ENCODE measurements around the gene MPHOSPH9. TPM values are rescaled to one million over a fixed set of nuclear protein-coding genes. Genes with fewer than 3 reads are reported as not detected.

Gene MPHOSPH9
- total and polyA plus RNA-seq, 4 donors = 4.9 to 51.0 (median 32.7) TPM

DNA sequence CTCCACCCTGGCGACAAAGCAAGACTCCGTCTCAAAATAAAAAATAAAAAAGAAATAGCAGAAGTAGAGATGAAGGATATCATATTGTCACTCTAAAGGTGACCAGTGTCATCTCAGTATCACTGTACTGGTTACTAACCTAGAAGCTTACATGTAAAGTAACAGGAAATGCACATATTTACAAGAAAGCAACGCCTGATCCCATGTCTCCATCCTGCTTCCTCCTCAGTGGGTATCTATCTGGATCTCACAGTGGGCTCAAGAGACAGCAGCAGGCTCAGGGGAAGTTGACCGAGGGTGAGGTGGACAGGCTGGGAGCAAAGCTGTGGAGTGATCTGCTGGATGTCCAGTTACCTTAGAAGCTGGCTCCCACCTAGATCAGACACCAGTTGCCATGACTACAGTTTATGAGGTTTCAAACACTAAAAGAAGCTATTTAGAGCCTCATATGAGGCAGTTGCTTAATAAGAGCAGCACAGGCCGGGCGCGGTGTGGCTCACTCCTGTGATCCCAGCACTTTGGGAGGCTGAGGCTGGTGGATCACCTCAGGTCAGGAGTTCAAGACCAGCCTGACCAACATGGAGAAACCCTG is 10.8 kb upstream of the MPHOSPH9 start:
- H3K27ac ChIP-seq (ENCODE audit: low read depth in 1 of 2, low read length in 2 of 2) = no peak overlapping the region
- H3K27me3 ChIP-seq (ENCODE audit: control insufficient read depth in 4 of 4, insufficient read depth in 4 of 4, low read length in 3 of 4) = no peaks in the 10 kb centered on the region
- no peaks in the 10 kb centered on the region for H3K9me3 ChIP-seq (ENCODE audit: control insufficient read depth in 4 of 4, low read length in 3 of 4)
- TF ChIP-seq, protein P1, sequence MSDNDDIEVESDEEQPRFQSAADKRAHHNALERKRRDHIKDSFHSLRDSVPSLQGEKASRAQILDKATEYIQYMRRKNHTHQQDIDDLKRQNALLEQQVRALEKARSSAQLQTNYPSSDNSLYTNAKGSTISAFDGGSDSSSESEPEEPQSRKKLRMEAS (IDR thresholded peaks at IDR 0.05) = no peak
- TF ChIP-seq FOXA2 (IDR thresholded peaks at IDR 0.05) (no peak), NR2F2 (IDR thresholded peaks at IDR 0.05) (no peak), EGR1 (IDR thresholded peaks at IDR 0.05; ENCODE audit: low read depth in 2 of 2) (no peak), JUND (IDR thresholded peaks at IDR 0.05) (no peak)
- peaks cover 0 to 4% (median 1%) of the 10 kb centered on the region in 4 donors for H3K36me3 ChIP-seq (ENCODE audit: control insufficient read depth in 4 of 4, insufficient read depth in 3 of 4, low read depth in 1 of 4, low read length in 3 of 4)
- H3K4me1 ChIP-seq (ENCODE audit: control insufficient read depth in 4 of 4, insufficient read depth in 4 of 4, low read length in 3 of 4) = peaks cover 0 to 4% (median 0%) of the 10 kb centered on the region in 4 donors
- no peak for DNase-seq (ENCODE audit: low spot score)
- no peak overlapping the region for H3K4me3 ChIP-seq (ENCODE audit: low read depth in 1 of 3, low read length in 3 of 3)
- 77% methylated on average over 7 of the region's 7 CpGs for WGBS
- H3K9ac ChIP-seq (ENCODE audit: low read depth in 1 of 2, low read length in 2 of 2) = no peak overlapping the region

- DNase-seq (ENCODE audit: low spot score) = no peak
- no peak overlapping the region for H3K27ac ChIP-seq (ENCODE audit: low read depth in 1 of 2, low read length in 2 of 2)
- no peaks in the 10 kb centered on the region for H3K27me3 ChIP-seq (ENCODE audit: control insufficient read depth in 4 of 4, insufficient read depth in 4 of 4, low read length in 3 of 4)
- WGBS = 52% methylated on average over 11 of the region's 11 CpGs
- no peak for TF ChIP-seq FOXA1 (IDR thresholded peaks at IDR 0.05)
- TF ChIP-seq GABPA (IDR thresholded peaks at IDR 0.05 in 1 of 2, conservative IDR thresholded peaks at IDR 0.05 in 1 of 2) = no peak
- no peak for TF ChIP-seq ZBTB33 (IDR thresholded peaks at IDR 0.05)
- TF ChIP-seq, protein P2, sequence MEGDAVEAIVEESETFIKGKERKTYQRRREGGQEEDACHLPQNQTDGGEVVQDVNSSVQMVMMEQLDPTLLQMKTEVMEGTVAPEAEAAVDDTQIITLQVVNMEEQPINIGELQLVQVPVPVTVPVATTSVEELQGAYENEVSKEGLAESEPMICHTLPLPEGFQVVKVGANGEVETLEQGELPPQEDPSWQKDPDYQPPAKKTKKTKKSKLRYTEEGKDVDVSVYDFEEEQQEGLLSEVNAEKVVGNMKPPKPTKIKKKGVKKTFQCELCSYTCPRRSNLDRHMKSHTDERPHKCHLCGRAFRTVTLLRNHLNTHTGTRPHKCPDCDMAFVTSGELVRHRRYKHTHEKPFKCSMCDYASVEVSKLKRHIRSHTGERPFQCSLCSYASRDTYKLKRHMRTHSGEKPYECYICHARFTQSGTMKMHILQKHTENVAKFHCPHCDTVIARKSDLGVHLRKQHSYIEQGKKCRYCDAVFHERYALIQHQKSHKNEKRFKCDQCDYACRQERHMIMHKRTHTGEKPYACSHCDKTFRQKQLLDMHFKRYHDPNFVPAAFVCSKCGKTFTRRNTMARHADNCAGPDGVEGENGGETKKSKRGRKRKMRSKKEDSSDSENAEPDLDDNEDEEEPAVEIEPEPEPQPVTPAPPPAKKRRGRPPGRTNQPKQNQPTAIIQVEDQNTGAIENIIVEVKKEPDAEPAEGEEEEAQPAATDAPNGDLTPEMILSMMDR (IDR thresholded peaks at IDR 0.05; ENCODE audit: low read depth, low read length, missing input control) = no peak
- TF ChIP-seq HNF4A (conservative IDR thresholded peaks at IDR 0.05) = no peak
- TF ChIP-seq RXRA (IDR thresholded peaks at IDR 0.05) = no peak
- TF ChIP-seq TAF1 (conservative IDR thresholded peaks at IDR 0.05) = no peak
- no peak for TF ChIP-seq NR2F2 (IDR thresholded peaks at IDR 0.05)
- no peak for TF ChIP-seq FOXA2 (IDR thresholded peaks at IDR 0.05)
- no peak for TF ChIP-seq EGR1 (IDR thresholded peaks at IDR 0.05; ENCODE audit: low read depth in 2 of 2)
- no peak for TF ChIP-seq SP1 (IDR thresholded peaks at IDR 0.05)
- TF ChIP-seq, protein P1 (IDR thresholded peaks at IDR 0.05) = no peak
- no peak for TF ChIP-seq YY1 (IDR thresholded peaks at IDR 0.05)
- TF ChIP-seq, protein P3, sequence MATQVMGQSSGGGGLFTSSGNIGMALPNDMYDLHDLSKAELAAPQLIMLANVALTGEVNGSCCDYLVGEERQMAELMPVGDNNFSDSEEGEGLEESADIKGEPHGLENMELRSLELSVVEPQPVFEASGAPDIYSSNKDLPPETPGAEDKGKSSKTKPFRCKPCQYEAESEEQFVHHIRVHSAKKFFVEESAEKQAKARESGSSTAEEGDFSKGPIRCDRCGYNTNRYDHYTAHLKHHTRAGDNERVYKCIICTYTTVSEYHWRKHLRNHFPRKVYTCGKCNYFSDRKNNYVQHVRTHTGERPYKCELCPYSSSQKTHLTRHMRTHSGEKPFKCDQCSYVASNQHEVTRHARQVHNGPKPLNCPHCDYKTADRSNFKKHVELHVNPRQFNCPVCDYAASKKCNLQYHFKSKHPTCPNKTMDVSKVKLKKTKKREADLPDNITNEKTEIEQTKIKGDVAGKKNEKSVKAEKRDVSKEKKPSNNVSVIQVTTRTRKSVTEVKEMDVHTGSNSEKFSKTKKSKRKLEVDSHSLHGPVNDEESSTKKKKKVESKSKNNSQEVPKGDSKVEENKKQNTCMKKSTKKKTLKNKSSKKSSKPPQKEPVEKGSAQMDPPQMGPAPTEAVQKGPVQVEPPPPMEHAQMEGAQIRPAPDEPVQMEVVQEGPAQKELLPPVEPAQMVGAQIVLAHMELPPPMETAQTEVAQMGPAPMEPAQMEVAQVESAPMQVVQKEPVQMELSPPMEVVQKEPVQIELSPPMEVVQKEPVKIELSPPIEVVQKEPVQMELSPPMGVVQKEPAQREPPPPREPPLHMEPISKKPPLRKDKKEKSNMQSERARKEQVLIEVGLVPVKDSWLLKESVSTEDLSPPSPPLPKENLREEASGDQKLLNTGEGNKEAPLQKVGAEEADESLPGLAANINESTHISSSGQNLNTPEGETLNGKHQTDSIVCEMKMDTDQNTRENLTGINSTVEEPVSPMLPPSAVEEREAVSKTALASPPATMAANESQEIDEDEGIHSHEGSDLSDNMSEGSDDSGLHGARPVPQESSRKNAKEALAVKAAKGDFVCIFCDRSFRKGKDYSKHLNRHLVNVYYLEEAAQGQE (IDR thresholded peaks at IDR 0.05) = no peak
- no peak for TF ChIP-seq RAD21 (IDR thresholded peaks at IDR 0.05)
- no peak overlapping the region for H3K4me3 ChIP-seq (ENCODE audit: low read depth in 1 of 3, low read length in 3 of 3)
- H3K36me3 ChIP-seq (ENCODE audit: control insufficient read depth in 4 of 4, insufficient read depth in 3 of 4, low read depth in 1 of 4, low read length in 3 of 4) = peaks cover 0 to 4% (median 0%) of the 10 kb centered on the region in 4 donors
- H3K4me1 ChIP-seq (ENCODE audit: control insufficient read depth in 4 of 4, insufficient read depth in 4 of 4, low read length in 3 of 4) = peaks cover 0 to 6% (median 2%) of the 10 kb centered on the region in 4 donors
- no peak overlapping the region for H3K9ac ChIP-seq (ENCODE audit: low read depth in 1 of 2, low read length in 2 of 2)
- no peaks in the 10 kb centered on the region for H3K9me3 ChIP-seq (ENCODE audit: control insufficient read depth in 4 of 4, low read length in 3 of 4)
Measured at GRCh38 chr12:123242116-123242904, 9.4 kb upstream of the MPHOSPH9 start.

All from liver (tissue), 9 donors.